HG03139 (cell line): ENCODE data around the gene EDAR.

Source experiments
- ATAC-seq: cut with Tn5 transposase; IDR thresholded peaks from one replicate; pipeline ENCODE4 v1.9.1; 2021; ENCODE audit not compliant: unreplicated experiment

The EDAR gene

DNA sequence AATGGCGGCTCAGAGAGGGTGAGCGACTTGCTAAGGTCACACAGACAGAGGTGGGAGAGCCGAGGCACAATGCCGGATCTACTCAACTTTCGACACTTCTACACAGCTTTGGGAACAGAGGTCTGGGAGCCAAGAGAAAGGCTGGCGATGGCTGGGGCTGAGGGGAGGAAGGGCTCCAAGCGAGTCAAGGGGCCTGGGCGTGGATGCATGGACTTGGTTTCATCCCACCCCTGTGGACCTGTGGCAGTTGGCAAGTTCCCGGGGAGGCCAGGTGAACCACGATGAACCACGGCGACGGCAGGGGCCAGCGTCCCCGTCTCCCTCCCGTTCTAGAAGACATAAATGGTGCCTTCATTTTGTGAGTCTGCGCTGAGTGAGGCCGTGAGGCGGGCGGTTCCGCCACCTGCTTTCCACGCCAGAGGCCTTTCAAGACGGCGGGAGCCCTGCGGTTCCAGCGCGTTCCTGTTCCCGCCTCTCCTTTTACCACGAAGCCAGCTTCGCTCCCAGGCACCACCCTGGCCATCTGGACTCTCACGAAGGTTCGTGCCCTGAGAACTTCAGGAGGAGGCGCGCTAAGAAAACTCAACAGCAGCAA lies 46.7 kb downstream of the EDAR start:
- ATAC-seq: no peak

DNA sequence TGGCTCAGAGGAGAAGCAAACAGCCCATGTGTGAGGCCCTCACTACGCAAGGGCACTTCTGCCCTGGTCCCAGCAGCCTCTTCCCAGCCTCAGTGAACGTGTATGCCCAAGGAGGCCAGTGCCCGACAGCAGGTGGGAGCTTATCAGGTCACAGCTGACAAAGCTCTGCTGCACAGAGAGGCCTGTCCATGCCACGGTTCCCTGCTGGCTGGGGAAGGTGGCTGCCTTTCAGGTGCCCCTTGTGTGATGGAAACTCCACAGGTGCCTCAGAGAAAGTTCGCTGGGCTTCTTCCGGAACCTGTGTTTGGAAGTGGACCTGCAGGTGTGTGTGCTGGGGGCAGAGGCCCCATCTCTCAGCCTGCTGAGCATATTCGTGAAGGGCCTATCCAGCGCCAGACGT lies 47.3 kb downstream of the EDAR start:
- ATAC-seq: no peak

DNA sequence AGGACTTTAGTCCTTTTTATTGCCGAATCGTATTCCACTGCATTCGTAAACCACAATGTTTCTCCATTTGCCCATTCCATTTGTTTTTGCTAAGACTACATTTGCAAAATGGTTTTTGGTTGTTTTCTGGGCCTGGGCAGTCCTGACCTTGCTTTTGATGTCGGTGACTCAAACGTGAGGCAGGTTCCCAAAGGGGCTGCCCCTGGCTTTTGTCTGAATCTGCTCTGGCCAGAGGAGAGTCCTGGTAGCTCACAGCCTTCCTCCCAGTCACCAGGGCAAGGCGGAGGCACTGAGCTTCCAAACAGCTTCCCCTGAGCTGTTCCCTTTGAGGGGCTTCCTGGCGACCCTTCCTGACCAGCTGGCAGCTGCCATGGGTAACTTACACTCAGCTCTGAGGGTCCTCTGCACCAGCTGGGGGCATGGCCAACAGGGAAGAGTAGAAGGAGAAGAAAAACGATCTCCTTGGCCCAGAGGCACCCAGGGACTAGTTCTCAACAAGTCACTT lies 47.8 kb downstream of the EDAR start:
- no peak for ATAC-seq

DNA sequence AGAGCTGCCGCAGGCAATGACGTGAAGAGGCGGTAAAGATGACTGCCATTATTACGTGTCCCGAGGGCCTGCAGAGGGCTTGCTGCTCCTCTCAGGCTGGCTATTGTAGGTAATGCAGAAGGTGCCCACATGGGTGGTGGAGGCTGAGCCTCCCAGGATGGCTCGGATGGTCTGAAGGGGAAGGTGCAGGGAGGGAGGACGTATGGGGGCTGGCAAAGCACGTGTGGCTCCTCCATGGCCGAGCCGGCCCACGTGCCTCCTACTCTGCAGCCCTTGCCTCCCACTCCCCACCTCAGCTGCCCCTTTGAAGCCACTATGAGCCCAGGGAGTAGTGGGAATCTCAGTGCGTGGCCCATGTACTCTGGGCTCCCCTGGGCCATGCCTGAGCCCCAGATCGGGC lies 48.9 kb downstream of the EDAR start:
- ATAC-seq: no peak

DNA sequence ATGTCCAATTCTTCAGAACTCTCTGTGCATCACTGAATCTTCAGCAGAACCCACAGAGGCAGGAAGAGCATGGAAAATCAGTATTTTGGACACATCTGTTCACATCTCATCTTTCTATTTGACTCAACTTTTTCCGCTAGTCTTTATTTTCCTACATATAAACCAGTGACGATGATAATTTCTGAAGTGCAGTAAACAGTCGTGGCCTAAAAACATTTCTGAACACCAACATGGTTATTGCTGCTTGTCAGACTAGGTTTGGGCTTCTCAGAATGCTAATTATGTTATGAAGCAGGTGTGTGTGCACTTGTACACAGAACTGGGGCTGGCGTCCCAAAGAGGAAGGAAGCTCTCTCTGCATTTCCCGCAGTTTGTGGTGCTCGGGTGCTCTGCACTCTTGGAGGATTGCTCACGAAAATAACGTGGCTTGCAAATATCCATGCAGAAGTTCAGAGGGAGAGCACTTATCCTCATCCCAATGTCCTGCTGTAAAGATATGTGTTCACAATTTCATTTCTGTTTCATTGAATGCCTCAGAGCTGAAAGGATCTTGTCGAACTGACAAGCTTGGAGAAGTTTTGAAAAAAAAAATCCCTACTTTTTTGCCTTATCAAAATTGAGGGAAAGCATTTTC lies 50.8 kb downstream of the EDAR start:
- no peak for ATAC-seq

DNA sequence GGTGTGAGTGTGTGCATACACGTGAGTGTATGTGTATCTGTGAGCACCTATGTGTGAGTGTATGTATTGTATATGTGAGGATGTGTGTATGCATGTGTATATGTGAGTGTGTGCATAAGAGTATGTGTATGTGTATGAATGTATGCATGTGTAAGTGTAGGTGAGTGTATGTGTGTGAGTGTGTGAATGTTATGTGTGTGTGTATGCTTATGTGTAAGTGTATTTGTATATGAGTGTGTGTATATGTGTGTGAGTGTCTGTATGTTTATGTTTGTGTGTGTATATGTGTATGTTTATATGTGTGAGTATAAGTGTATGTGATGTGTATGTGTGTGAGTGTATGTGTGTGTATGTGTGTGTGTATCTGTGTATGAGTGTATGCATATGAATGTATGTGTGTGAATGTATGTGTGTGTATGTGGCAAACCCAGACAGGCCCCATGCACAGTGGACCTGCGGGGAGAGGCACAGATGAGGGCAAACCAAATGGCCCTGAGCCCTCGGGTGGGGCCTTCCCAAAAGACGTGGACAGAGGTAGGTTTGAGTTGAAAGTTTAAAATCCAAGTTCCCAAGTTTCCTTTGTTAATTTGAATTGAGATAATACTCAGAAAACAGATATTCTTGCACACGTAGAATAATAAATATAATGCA lies 51.5 kb downstream of the EDAR start:
- ATAC-seq: no peak

DNA sequence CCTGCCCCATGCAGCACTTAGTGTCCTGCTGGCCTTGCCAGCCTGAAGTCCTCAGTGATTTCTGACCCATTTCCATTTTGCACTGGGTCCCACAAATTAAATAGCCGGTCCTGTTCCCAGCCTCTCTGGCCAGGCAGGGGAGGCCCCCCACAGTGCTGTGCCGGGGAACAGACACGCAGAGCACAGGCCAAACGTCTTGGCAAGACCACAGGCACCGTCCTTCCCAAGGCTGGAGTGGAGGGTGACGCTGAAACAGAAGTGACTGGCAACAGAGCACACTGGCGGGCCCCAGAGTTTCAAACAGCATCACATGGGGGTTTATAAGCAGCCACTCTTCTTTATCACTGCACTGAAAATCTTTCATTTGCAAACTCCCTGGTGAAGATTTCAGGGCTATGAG lies 52.2 kb downstream of the EDAR start:
- ATAC-seq: no peak

DNA sequence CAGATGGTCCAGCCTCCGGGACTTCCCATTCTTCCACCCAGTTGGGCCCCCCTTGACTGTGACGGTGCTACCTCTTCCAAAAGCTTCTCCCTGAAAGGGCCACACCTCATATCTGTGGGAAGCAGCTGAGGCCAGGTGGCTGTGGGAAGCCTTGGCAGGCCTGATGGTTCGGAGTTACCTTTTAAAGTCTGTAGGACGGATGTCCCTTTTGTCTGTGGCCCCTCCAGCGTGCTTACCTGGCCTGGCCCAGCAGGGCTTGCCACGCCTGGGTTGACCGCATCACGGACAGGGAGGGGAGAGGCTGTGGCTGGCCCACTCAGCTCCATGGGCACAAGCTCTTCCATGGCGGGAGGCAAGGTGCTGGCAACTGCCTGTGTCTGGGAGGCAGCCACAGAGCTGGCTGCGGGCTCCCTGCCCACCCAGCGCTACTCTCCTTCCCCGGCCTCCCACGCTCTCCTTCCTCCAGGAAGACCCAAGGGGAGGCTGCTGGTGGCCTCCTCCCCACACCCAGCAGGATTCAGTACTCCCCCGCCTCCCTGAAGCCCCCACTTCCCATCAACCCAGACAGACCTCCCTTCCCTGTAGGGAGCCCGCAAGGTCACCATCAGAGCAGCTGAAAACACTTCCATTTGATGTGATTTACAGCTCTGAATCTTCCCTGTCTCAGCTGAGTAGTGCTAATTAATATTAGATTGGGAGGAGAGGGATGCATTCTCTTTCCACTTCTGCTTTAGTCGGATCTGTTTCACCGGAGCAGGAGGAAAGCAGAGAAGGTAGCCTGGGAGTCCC lies 52.8 kb downstream of the EDAR start:
- ATAC-seq: no peak

DNA sequence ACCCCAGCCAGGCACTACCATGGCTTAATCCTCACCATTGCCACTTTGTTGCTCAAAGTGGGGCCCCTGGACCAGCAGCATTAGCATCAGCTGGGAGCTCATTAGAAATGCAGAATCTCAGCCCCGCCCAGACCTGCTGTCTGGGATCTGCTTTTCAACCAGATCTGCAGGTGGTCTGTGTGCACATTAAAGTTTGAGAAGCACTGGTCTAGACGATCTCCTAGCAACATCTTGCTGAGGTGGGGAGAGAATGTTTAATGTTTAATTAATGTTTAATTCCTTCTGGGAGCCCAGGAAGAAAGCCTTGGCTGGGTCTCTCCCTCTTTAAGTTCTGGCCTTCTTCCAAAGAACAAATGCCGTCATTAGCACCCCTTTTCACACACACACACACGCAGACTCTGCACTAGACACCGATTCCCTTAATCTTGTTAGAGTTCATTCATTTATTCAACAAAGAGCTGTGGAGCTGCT lies 53.7 kb downstream of the EDAR start:
- ATAC-seq: no peak

DNA sequence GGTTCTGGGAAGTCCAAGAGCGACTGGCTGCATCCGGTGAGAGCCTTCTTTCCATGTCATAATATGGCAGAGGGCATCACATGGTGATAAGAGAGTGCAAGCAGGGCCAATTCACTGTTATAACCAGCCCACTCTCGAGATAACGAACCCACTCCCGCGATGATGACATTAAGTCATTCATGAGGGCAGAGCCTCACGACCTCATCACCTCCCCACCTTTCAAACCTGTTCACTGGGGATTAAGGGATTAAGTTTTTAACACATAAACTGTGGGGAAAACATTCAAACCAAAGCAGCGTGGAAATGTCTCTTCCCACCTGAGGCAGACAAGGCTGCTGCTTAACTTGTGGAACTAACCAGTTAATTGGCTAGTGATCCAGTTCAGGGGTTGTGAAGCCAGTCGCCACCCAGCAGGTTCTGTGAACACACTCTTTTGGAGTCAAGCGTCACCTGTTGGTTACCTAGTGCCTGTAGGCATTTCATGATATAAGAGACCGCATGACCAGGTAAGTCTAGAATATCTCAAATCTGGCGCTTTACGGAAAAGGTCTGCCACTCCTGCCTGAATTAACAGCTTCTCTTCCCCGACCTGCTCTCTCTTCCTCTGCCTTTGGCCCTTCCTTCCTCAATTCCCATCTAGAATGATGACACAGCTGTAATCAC lies 54.3 kb downstream of the EDAR start:
- ATAC-seq: no peak

DNA sequence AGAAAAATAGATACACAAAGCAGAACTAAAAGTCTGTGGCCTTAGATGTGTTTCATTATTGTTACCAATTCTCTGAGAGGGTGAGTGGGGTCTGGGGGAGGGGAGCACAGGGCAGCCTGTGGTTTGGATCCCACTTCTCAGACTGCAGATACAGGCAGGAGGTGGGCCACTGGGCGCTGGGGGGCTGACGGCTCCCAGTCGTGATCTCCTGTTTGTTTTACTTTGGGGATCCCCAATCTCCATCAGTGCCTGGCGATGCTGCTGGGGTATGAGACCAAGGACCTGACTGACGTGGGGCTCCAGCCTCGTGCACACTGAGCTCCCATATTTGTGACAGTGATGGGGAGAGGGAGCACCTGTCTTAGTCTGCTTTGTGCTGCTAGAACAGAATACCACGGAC lies 54.9 kb downstream of the EDAR start:
- ATAC-seq: no peak

DNA sequence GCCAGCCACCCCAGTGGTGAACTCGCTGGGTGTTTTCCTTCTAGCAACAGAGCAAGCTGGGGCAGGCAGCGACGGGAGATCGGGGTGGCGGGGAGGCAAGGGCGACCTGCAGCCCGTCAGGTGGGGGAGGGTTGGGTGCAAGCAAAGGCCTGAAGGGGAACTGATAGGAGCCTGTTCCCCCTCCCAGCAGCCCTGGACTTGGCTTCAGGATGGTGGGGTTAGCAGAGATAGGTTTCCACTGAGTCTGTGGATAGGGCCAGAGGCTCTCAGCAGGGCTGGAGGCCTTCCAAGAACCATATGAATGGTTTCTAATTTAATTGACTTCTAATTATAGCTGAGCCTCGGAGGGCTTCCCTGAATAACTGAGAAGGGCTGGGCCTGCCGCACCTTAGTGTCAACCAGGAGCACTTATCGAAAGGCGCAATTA lies 55.3 kb downstream of the EDAR start:
- no peak for ATAC-seq

DNA sequence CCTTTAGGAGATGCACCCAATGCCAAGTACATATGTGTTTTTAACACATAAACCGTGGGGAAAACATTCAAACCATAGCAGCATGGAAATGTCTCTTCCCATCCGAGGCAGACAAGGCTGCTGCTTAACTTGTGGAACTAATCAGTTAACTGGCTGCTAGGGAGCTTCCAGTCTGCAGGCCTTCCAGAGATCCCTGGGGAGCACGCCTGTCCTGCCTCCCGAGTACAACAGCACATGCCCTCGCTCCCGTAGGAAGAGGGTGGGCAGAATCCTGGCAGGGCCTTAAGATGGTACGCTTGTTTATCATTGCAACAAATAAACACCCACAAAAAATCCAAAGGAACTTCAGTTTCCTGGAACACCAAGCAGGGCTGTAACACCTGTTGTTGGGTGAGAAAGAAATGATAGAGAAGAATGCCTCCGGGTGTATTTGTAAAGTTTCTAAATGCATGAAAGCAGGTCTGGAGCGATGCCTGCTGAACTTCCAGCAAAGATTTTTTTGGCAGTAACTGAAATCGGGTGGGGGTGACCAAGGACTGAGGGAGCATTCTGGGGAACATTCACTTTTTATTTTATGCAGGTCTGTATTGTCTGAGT lies 56.2 kb downstream of the EDAR start:
- ATAC-seq: no peak

DNA sequence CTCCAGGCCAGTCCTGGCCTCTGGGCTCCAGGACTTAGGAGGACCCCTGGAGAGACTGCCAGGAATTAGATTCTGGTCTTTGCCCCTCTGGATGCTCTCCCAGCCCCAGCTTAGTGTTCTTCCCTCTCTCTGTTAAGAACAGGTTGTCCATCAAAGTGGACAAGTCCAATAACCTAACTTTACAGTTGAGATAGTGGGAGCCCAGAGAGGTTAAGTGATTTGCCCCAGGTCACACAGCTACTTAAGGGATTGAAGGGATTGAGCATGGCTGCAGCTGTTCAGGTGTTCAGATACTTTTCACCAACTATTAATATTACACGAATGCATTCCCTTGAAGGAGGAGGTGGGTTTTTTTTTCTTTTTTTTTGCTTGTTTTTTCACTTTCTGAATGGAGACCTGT lies 57.6 kb downstream of the EDAR start:
- no peak for ATAC-seq

DNA sequence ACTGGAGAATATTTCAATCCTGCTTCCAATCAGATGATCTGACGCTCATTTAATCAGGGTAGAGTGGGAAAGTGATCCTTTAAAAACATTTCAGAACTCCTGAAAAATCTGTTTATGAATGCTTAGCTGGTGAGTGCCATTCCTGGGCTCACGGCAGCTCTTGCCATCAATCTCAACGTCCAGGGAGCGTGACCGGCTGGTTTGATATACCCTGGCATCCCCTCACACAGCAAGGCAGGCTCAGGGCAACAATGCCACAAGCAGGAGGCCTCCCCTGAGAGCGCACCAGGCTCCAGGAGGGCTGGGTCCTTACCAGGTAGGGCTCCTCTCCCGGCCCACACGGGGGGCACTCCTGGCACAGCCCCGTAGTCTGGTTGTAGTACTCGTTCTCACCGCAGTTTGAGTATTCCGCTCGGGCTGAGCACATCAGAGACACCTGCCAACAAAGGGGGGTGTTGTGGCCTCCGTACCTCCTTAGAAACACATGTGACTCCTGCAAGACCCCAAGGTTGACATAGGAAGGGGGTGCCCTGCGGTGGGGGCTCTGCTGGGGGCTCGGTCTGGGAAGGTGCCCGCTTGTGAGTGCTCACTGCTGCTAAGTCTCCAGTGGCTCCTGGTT lies 59.1 kb downstream of the EDAR start:
- no peak for ATAC-seq

DNA sequence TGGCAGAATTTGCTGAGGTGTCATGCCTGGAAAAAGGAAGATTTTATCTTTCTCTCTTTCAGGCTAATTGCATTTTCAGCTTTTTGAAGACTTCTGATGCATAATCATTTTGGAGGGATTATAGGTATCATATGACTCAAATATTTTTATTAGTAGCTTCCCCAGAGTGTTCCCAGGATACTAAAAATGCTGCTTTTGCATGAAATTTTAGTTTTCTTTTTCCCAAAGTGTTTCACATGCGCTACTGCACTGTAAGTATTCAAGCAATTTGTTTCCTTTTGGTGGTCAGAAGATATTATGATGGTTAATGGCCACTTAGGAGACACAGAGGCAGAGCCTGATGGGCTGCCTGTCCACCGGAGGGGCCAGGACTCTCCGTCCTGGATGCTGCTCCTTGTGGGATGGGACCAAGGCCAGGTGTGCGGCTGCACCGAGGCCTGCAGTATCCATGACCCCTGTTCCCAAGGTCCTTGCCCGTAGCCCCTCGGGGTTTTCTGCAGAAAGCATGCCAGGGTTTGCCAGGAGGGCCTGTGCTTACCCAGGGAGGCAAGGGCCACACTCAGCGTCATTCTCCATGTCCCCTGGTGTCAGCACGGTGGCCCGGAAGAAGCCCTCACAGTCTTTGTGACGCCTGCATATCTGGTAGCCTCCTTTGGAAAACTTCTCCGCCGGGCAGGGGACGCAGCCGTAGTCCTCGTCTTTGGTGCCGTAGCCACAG lies 60.2 kb downstream of the EDAR start:
- no peak for ATAC-seq

DNA sequence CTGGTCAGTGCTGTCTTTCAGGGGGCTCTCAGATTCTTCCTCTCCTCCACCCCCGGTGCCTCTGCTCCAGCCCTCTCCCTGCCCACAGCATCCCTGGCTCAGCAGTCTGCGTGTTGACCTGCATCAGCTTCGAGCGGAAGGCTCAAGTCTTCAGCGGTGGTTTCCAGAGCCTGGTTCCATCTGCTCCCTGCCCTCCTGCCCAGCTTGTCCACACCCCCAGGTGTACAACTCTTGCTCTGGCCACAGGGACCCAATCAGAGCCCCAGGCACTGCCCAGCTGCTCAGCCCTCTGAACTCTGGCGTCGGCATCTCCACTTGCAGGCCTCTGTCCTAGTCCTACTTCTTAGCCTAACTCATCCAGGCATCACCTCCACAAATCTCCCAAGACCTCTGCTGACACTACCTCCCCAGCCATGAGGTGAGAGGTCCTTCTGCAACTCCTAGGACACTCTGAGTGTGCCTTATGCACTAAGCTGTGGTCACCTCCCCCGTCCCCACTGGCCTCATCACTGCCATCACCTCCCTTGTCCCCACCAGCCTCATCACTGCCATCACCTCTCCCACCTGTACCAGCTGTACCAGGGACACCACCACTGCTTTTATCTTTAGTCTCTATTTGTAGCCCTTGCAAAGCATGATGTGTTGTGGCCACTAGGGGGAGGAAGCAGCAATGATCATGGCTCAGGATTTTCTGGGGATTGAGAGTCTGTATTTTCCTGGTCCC lies 60.9 kb downstream of the EDAR start:
- no peak for ATAC-seq

DNA sequence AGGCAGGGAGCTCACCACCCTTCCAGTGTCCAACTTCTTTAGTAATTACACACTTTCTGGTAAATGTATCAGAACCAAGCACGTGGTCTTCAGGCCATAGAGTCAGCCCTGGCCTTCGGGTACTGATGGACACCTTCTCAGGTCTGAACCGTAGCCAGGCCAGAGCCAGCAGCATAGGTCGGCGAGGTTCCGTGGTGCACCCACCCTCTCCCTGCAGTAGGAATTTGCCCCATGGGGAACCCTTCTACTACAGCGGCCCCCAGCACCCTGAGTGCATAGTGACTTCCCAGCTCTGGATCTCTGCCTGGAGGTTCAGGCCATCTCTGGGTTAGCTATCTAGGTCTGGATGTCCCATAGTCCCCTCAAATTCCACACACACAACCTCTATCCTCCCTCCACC lies 61.6 kb downstream of the EDAR start:
- no peak for ATAC-seq
